Epithelial cell of proximal tubule (primary cell): ENCODE data around the gene CHAF1B. TPM values are rescaled to one million over a fixed set of nuclear protein-coding genes. Genes with fewer than 3 reads are reported as not detected.
"Not testable (repeated sequence)": the region's sequence is repeated elsewhere in the genome, so short reads cannot be mapped to it uniquely, and the experiment has no call there.

ENCODE experiments used
- DNase-seq: peaks from one replicate; pipeline ENCODE4 v3.0.0-alpha.2; 2011; ENCODE audit warnings: low read depth
- H3K4me3 ChIP-seq: 2 replicates; pipeline ENCODE4 v1.5.1; 2011; ENCODE audit warnings: low read depth, mild to moderate bottlenecking, low read length
- total RNA-seq: library from RNA; depleted of rRNA; stranded (reverse); fragments of >200 nt; gene quantifications from 2 replicates; pipeline ENCODE4 v1.2.3, GENCODE V29; 2015
- TF ChIP-seq, protein P1 (sequence below): conservative IDR thresholded peaks from 2 replicates; pipeline ENCODE4 v1.5.1; 2012; ENCODE audit warnings: low read depth, mild to moderate bottlenecking, low read length

CHAF1B gene
- total RNA-seq, 1 donor from 2014 or later, result 8.5 TPM

DNA sequence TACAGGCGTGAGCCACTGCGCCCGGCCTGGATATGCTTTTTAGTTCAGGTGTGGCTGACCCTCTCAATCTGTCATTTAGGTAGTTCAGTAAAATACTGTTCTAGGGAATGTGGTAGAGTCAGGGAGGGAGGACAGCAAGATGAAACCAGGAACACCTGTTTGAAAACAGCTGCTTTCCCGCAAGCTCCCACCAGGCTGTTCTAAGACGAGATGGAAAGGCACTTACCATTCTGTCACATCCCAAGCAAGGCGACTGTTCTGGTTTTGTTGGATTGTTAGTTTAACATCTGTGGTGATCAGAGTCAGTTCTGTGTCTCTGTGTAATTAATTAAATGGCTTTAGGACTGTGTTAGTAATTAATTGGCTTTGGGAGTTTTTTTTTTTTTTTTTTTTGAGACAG, 2.9 kb downstream of the CHAF1B start:
- no peak overlapping the region for H3K4me3 ChIP-seq
- TF ChIP-seq, protein P1, sequence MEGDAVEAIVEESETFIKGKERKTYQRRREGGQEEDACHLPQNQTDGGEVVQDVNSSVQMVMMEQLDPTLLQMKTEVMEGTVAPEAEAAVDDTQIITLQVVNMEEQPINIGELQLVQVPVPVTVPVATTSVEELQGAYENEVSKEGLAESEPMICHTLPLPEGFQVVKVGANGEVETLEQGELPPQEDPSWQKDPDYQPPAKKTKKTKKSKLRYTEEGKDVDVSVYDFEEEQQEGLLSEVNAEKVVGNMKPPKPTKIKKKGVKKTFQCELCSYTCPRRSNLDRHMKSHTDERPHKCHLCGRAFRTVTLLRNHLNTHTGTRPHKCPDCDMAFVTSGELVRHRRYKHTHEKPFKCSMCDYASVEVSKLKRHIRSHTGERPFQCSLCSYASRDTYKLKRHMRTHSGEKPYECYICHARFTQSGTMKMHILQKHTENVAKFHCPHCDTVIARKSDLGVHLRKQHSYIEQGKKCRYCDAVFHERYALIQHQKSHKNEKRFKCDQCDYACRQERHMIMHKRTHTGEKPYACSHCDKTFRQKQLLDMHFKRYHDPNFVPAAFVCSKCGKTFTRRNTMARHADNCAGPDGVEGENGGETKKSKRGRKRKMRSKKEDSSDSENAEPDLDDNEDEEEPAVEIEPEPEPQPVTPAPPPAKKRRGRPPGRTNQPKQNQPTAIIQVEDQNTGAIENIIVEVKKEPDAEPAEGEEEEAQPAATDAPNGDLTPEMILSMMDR, result no peak
- no peak for DNase-seq

DNA sequence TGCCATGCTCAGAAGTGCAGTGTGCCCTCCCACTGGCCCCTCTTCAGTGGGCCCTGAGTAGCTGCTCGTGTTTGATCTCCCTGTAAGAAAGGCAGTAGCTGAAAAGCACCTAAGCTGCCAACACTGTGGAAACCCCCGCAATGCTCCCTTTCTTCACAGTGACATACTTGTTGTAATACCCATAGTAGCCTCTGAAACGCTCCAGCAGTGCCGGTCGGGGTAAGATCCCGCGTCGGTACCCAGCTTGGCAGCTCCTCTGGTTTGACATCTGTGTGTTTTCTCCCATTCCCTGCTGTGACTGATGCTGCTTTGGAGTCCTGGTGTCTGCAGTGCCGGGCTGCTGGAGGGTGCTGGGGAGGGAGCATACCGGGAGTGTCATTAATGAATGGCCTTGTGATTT, 3.6 kb downstream of the CHAF1B start:
- H3K4me3 ChIP-seq, result no peak overlapping the region
- DNase-seq, result peak; percentile 42
- TF ChIP-seq, protein P1, result peak; percentile 28

DNA sequence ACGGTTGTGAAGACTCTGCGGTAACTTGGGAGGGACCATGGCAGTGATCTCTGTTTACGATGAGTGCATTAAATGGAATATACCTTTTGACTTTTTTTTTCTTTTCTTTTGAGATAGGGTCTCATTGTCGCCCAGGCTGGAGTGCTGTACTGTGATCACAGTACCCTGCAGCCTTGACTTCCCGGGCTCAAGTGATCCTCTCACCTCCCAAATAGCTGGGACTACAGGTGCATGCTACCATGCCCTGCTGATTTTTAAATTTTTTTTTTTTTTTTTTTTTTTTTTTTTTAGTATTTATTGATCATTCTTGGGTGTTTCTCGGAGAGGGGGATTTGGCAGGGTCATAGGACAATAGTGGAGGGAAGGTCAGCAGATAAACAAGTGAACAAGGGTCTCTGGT, 6.5 kb downstream of the CHAF1B start:
- not testable (repeated sequence) for H3K4me3 ChIP-seq, DNase-seq

DNA sequence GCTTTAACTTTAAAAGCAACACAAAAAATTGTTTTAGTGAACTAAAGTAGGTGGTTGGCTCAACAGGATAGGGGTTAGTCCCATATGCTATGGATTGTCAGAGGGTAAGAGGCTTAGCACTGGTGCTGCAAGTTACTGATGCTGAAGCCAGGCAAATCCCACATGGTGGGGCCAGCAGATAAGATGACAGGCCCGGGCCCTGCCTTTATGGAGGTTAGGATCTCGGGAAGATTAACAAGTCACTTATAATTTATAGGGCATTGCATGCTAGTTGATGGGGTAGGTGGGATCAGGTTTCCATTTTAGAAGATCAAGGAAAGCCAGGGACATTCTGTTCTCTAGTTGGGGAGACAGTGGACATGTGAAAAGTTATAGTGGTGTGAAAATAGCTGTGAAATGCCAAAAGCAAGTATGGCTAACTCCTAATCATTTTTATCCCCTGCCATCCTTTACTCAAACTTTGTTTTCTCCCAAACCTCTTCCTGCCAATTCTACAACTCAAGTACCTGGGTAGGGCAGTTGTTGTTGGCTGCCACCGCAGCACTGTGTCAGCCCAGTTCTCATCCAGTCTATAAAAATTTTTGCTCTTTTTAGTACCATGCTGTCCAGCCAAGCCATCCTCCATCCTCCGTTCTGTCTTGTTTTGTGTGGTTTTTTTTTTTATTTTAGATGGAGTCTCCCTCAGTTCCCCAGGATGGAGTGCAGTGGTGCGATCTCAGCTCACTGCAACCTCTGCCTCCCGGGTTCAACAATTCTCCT, 10.3 kb downstream of the CHAF1B start:
- TF ChIP-seq, protein P1, result no peak
- DNase-seq, result no peak
- no peak overlapping the region for H3K4me3 ChIP-seq

DNA sequence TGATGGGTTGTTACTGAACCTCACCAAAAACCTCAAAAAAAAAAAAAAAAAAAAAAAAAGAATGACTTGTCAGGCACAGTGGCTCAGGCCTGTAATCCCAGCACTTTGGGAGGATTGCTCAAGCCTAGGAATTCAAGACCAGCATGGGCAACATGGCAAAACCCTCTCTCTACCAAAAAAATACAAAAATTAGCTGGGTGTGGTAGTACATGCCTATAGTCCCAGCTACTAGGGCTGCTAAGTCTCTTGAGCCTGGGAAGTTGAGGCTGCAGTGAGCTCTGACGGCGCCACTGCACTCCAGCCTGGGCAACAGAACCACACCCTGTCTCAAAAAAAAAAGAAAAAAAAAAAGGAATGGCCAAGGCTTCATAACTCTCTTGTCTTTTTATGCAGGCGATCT, 11.1 kb downstream of the CHAF1B start:
- TF ChIP-seq, protein P1, result no peak
- H3K4me3 ChIP-seq, result no peak overlapping the region
- no peak for DNase-seq

DNA sequence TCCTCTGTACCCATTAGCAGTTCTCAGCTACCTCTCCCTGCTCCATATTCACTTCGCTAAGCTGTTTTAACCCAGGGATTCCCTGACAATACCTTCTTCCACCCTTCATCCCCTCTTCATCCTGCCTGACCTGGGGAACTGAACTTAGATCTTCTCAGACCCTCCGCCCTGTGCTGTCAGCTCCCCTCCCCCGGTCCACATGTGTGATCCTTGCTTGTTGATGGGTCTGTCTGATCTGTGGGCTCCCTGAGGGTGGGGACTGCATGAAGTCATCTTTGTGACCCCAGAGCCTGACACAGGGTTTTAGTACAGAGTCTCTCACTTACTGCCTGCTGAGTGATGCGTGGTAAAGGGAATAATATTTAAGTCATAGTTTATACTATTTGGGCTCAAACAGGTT, 11.8 kb downstream of the CHAF1B start:
- TF ChIP-seq, protein P1, result no peak
- H3K4me3 ChIP-seq, result no peak overlapping the region
- no peak for DNase-seq

DNA sequence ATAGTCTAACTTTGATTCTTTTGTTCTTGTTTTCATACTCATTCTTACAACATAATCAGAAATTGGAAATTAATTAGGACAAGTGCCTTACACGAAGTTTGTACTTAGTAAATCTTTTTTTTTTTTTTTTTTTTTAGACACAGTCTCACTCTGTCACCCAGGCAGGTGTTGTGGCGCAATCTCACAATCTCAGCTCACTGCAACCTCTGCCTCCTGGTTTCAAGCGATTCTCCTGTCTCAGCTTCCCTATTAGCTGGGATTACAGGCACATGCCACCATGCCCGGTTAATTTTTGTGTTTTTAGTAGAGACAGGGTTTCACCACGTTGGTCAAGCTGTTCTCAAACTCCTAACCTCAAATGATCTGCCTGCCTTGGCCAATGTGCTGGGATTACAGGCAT, 12.4 kb downstream of the CHAF1B start:
- no peak for DNase-seq
- TF ChIP-seq, protein P1, result no peak
- no peak overlapping the region for H3K4me3 ChIP-seq

DNA sequence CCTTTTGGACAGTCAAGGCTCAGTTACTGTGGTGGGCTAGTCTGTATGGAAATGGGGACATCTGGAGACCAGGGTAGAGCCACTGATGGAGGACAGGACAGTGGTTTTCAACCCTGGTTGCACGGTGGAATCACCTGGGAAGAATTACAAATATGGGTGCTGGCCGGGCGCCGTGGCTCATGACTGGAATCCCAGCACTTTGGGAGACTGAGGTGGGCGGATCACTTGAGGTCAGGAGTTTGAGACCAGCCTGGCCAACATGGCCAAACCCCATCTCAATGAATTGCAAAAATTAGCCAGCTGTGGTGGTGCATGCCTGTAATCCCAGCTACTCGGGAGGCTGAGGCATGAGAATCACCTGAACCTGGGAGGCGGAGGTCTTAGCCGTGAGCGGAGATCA, 14.5 kb downstream of the CHAF1B start:
- not testable (repeated sequence) for DNase-seq, H3K4me3 ChIP-seq
